ENCODE results near the gene HSD17B3. TPM values are rescaled to one million over a fixed set of nuclear protein-coding genes. Genes with fewer than 3 reads are reported as not detected.
"Not testable (repeated sequence)": the region's sequence is repeated elsewhere in the genome, so short reads cannot be mapped to it uniquely, and the experiment has no call there.

HSD17B3 gene
- total RNA-seq, 1 donor from 2014 or later: not detected

GRCh38 chr9:96323169-96323568 is 21.2 kb upstream of the HSD17B3 start:
- Mint-ChIP-seq H3K27me3 (ENCODE audit: insufficient read depth) (peaks cover 3% of the 10 kb centered on the region), H3K4me3 (no peak overlapping the region), H3K9me3 (no peaks in the 10 kb centered on the region), H3K36me3 (ENCODE audit: low read depth) (no peaks in the 10 kb centered on the region), H3K27ac (no peak overlapping the region), H3K4me1 (ENCODE audit: low read depth) (no peaks in the 10 kb centered on the region)
- no peak for DNase-seq (ENCODE audit: low spot score)
- intact Hi-C loops (cut with micrococcal nuclease): no loop called here

DNA sequence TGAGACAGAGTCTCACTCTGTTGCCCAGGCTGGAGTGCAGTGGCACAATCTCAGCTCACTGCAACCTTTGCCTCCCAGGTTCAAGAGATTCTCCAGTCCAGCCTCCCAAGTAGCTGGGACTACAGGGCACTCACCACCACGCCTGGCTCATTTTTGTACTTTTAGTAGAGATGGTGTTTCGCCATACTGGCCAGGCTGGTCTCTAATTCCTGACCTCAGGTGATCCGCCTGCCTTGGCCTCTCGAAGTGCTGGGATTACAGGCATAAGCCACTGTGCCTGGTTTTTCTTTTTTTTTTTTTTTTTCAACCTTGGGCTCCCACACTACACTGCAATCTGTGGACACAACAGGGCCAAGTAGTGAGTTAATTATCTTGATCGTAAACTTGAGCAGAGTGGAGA is 20.8 kb upstream of the HSD17B3 start:
- H3K4me3 Mint-ChIP-seq; H3K27ac Mint-ChIP-seq; H3K9me3 Mint-ChIP-seq; DNase-seq (ENCODE audit: low spot score); H3K4me1 Mint-ChIP-seq (ENCODE audit: low read depth); intact Hi-C loops (cut with micrococcal nuclease); H3K27me3 Mint-ChIP-seq (ENCODE audit: insufficient read depth); H3K36me3 Mint-ChIP-seq (ENCODE audit: low read depth): not testable (repeated sequence)

DNA sequence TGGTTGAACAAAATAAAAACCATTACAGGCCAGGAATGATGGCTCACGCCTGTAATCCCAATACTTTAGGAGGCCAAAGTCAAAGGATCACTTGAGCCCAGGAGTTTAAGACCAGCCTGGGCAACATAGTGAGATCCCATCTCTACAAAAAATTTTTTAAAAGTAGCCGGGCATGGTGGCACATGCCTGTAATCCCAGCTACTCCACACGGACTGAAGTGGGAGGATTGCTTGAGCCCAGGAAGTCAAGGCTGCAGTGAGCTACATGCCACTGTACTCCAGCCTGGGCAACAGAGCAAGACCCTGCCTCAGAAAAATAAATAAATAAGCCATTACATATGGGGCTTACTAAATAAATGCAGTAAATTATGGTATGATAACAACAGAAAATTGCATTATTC is 20.2 kb upstream of the HSD17B3 start:
- H3K27ac Mint-ChIP-seq; H3K9me3 Mint-ChIP-seq; H3K4me3 Mint-ChIP-seq; H3K4me1 Mint-ChIP-seq (ENCODE audit: low read depth); H3K27me3 Mint-ChIP-seq (ENCODE audit: insufficient read depth); H3K36me3 Mint-ChIP-seq (ENCODE audit: low read depth); DNase-seq (ENCODE audit: low spot score); intact Hi-C loops (cut with micrococcal nuclease): not testable (repeated sequence)

- Mint-ChIP-seq H3K4me1 (ENCODE audit: low read depth) (no peaks in the 10 kb centered on the region), H3K36me3 (ENCODE audit: low read depth) (no peaks in the 10 kb centered on the region), H3K9me3 (no peaks in the 10 kb centered on the region), H3K27me3 (ENCODE audit: insufficient read depth) (no peaks in the 10 kb centered on the region), H3K27ac (no peak overlapping the region), H3K4me3 (no peak overlapping the region)
- no peak for DNase-seq (ENCODE audit: low spot score)
- intact Hi-C loops (cut with micrococcal nuclease): no loop called here
Measured at GRCh38 chr9:96321515-96321914, 19.5 kb upstream of the HSD17B3 start.

DNA sequence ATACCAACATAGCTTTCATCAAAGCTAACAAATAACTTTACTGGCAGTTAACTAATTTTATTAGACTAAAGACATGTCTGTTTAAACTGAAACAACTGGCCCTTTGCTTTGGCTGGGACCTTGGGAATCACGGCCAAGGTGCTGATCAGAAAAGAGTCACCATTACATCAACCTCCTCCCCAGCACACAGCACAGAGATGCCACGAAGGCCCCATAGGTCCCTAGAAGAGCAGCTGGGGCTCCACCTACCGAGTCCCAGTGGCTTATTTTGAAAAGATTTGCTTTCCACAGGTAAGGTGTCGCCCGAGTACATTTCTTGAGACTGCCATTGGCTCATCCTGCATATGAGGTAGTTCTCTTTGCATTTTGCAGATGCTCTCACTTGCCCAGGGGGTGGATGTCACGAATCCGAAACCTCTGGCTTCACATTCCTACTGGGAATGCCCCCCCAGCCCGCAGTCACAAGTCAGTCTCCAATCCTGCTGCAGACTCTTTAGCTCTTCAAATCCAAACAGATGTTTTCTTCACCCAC is 18.8 kb upstream of the HSD17B3 start:
- no peak for DNase-seq (ENCODE audit: low spot score)
- intact Hi-C loops (cut with micrococcal nuclease): no loop called here
- H3K27ac Mint-ChIP-seq: no peak overlapping the region
- H3K9me3 Mint-ChIP-seq: no peaks in the 10 kb centered on the region
- H3K36me3 Mint-ChIP-seq (ENCODE audit: low read depth): no peaks in the 10 kb centered on the region
- peaks cover 3% of the 10 kb centered on the region for H3K27me3 Mint-ChIP-seq (ENCODE audit: insufficient read depth)
- H3K4me1 Mint-ChIP-seq (ENCODE audit: low read depth): no peaks in the 10 kb centered on the region
- H3K4me3 Mint-ChIP-seq: no peak overlapping the region

- no peaks in the 10 kb centered on the region for H3K4me1 Mint-ChIP-seq (ENCODE audit: low read depth)
- intact Hi-C loops (cut with micrococcal nuclease): loop anchor here (5.0 kb wide), 3 partner anchors 102 to 567 kb away; no protein-coding TSS in a partner anchor
- H3K4me3 Mint-ChIP-seq: no peak overlapping the region
- H3K36me3 Mint-ChIP-seq (ENCODE audit: low read depth): no peaks in the 10 kb centered on the region
- H3K27me3 Mint-ChIP-seq (ENCODE audit: insufficient read depth): peaks cover 3% of the 10 kb centered on the region
- no peaks in the 10 kb centered on the region for H3K9me3 Mint-ChIP-seq
- no peak overlapping the region for H3K27ac Mint-ChIP-seq
- DNase-seq (ENCODE audit: low spot score): no peak
Measured at GRCh38 chr9:96318921-96319565, 17.1 kb upstream of the HSD17B3 start.

GRCh38 chr9:96317335-96317980 is 15.5 kb upstream of the HSD17B3 start:
- intact Hi-C loops (cut with micrococcal nuclease): loop anchor here (1.0 to 5.0 kb wide), 4 partner anchors 85 to 565 kb away; no protein-coding TSS in a partner anchor
- no peaks in the 10 kb centered on the region for H3K36me3 Mint-ChIP-seq (ENCODE audit: low read depth)
- no peak overlapping the region for H3K27ac Mint-ChIP-seq
- no peak overlapping the region for H3K4me3 Mint-ChIP-seq
- peak; percentile 6 for DNase-seq (ENCODE audit: low spot score)
- H3K4me1 Mint-ChIP-seq (ENCODE audit: low read depth): no peaks in the 10 kb centered on the region
- H3K27me3 Mint-ChIP-seq (ENCODE audit: insufficient read depth): peaks cover 3% of the 10 kb centered on the region
- H3K9me3 Mint-ChIP-seq: peaks cover 14% of the 10 kb centered on the region

DNA sequence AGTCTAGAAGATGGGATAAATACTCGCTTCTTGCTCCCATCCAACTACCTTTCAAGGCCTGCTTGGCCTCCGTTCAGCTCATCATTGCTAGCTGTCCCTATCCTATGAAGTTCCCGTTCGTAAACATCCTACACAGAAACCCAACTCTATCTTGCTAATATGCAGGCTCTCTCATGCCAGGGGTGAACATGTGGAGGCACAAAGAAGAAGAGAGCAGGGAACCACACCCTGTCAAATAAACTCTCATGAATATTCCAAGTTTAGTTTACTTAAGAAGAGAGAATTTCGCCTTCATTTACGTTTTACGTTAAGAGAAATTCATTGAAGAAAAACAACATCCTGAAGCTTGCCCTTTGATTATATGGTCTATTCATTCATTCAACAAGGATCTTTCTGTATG is 7.9 kb upstream of the HSD17B3 start:
- DNase-seq (ENCODE audit: low spot score): no peak
- Mint-ChIP-seq H3K4me1 (ENCODE audit: low read depth) (no peaks in the 10 kb centered on the region), H3K36me3 (ENCODE audit: low read depth) (peaks cover 2% of the 10 kb centered on the region), H3K4me3 (no peak overlapping the region), H3K9me3 (peaks cover 25% of the 10 kb centered on the region), H3K27ac (no peak overlapping the region), H3K27me3 (ENCODE audit: insufficient read depth) (peaks cover 14% of the 10 kb centered on the region)
- intact Hi-C loops (cut with micrococcal nuclease): no loop called here

DNA sequence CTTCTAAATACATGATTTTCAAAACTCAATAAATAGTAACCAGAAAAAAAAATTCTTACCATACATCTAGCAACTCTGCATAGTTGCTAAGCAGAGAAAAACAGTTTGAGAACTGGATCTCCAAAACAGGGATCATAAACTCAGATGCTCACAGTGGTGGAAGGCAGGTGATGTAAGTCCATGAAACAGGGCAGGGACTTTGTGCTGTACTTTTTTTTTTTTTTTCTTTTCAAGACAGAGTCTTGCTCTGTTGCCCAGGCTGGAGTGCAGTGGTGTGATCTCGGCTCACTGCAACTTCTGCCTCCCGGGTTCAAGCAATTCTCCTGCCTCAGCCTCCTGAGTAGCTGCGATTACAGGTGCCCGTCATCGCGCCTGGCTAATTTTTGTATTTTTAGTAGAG is 5.0 kb upstream of the HSD17B3 start:
- intact Hi-C loops (cut with micrococcal nuclease); H3K36me3 Mint-ChIP-seq (ENCODE audit: low read depth); H3K27ac Mint-ChIP-seq; DNase-seq (ENCODE audit: low spot score); H3K4me1 Mint-ChIP-seq (ENCODE audit: low read depth); H3K9me3 Mint-ChIP-seq; H3K4me3 Mint-ChIP-seq: not testable (repeated sequence)
- H3K27me3 Mint-ChIP-seq (ENCODE audit: insufficient read depth): peaks cover 19% of the 10 kb centered on the region

GRCh38 chr9:96305171-96305570 is 3.2 kb upstream of the HSD17B3 start:
- intact Hi-C loops (cut with micrococcal nuclease): no loop called here
- Mint-ChIP-seq H3K9me3 (no peaks in the 10 kb centered on the region), H3K27me3 (ENCODE audit: insufficient read depth) (peaks cover 15% of the 10 kb centered on the region), H3K27ac (no peak overlapping the region), H3K4me1 (ENCODE audit: low read depth) (no peaks in the 10 kb centered on the region), H3K36me3 (ENCODE audit: low read depth) (no peaks in the 10 kb centered on the region), H3K4me3 (no peak overlapping the region)
- DNase-seq (ENCODE audit: low spot score): no peak

GRCh38 chr9:96304230-96304629 is 2.3 kb upstream of the HSD17B3 start:
- Mint-ChIP-seq H3K27me3 (ENCODE audit: insufficient read depth) (peaks cover 9% of the 10 kb centered on the region), H3K9me3 (no peaks in the 10 kb centered on the region), H3K4me1 (ENCODE audit: low read depth) (no peaks in the 10 kb centered on the region), H3K27ac (no peak overlapping the region), H3K4me3 (no peak overlapping the region), H3K36me3 (ENCODE audit: low read depth) (no peaks in the 10 kb centered on the region)
- intact Hi-C loops (cut with micrococcal nuclease): no loop called here
- DNase-seq (ENCODE audit: low spot score): no peak

DNA sequence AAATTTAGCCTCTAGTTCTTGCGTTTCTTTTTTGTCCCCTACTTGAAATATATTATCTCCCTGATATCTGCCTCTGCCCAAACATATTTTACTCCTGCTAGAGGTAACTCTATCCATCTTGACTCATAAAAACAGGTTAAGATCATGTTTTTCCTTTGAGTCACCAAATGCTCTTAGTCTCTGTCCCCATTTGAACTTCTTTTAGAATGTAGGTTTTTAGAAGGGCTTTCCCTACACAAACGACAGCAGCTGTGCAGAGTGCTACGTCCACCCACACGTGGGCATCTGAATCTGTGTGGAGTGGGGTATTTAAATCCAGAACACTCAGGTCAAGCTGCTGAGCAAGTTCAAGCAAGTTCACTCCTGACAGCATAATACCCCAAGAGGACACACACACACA is 2.2 kb downstream of the HSD17B3 start:
- no peak overlapping the region for H3K27ac Mint-ChIP-seq
- H3K4me1 Mint-ChIP-seq (ENCODE audit: low read depth): no peaks in the 10 kb centered on the region
- H3K36me3 Mint-ChIP-seq (ENCODE audit: low read depth): no peaks in the 10 kb centered on the region
- no peaks in the 10 kb centered on the region for H3K9me3 Mint-ChIP-seq
- H3K4me3 Mint-ChIP-seq: no peak overlapping the region
- intact Hi-C loops (cut with micrococcal nuclease): no loop called here
- DNase-seq (ENCODE audit: low spot score): no peak
- peaks cover 4% of the 10 kb centered on the region for H3K27me3 Mint-ChIP-seq (ENCODE audit: insufficient read depth)

GRCh38 chr9:96294159-96294545 is 7.8 kb downstream of the HSD17B3 start:
- Mint-ChIP-seq H3K9me3 (no peaks in the 10 kb centered on the region), H3K4me1 (ENCODE audit: low read depth) (no peaks in the 10 kb centered on the region), H3K36me3 (ENCODE audit: low read depth) (no peaks in the 10 kb centered on the region), H3K27me3 (ENCODE audit: insufficient read depth) (peaks cover 2% of the 10 kb centered on the region), H3K27ac (no peak overlapping the region), H3K4me3 (no peak overlapping the region)
- no peak for DNase-seq (ENCODE audit: low spot score)
- intact Hi-C loops (cut with micrococcal nuclease): no loop called here

Data from activated T-helper 1 cell treated with anti-CD3 and anti-CD28 coated beads, Interleukin-12 subunit alpha, Interleukin-12 subunit beta, Interleukin-2, Interleukin-4 antibody, amounts not matched to agents 30 ng/mL and 10 ng/mL and 1 ng/mL, durations not matched to agents 14 hours and 24 hours and 36 hours (primary cell).